Ishikawa (cell line): ENCODE measurements around the gene PRPH.

Experiments used
- CREB1 ChIP-seq: IDR thresholded peaks from 2 replicates; pipeline ENCODE4 v1.6.1; 2012; ENCODE audit warnings: low read depth
- EP300 ChIP-seq: IDR thresholded peaks from 2 replicates; pipeline ENCODE4 v1.6.1; 2012; ENCODE audit warnings: borderline replicate concordance
- FOXM1 ChIP-seq: IDR thresholded peaks from 2 replicates; pipeline ENCODE4 v1.6.1; 2012; ENCODE audit warnings: low read depth, borderline replicate concordance
- NFIC ChIP-seq: IDR thresholded peaks from 2 replicates; pipeline ENCODE4 v1.6.1; 2012
- RAD21 ChIP-seq: IDR thresholded peaks from 2 replicates; pipeline ENCODE4 v1.6.1; 2012; ENCODE audit warnings: low read depth
- REST ChIP-seq: IDR thresholded peaks from 2 replicates; pipeline ENCODE4 v1.6.1; 2012; ENCODE audit warnings: low read depth, mild to moderate bottlenecking
- TAF1 ChIP-seq: IDR thresholded peaks from 2 replicates; pipeline ENCODE4 v1.6.1; 2012; ENCODE audit warnings: low read depth, mild to moderate bottlenecking
- TCF12 ChIP-seq: IDR thresholded peaks from 2 replicates; pipeline ENCODE4 v1.6.1; 2012; ENCODE audit warnings: low read depth
- TEAD4 ChIP-seq: IDR thresholded peaks from 2 replicates; pipeline ENCODE4 v1.6.1; 2012
- USF1 ChIP-seq: IDR thresholded peaks from 2 replicates; pipeline ENCODE4 v1.6.1; 2012
- YY1 ChIP-seq: IDR thresholded peaks from 2 replicates; pipeline ENCODE4 v1.6.1; 2012; ENCODE audit warnings: low read depth
- ZBTB7A ChIP-seq: IDR thresholded peaks from 2 replicates; pipeline ENCODE4 v1.6.1; 2012; ENCODE audit warnings: low read depth
- TF ChIP-seq, protein P1 (sequence below): IDR thresholded peaks from 2 replicates; pipeline ENCODE4 v1.6.1; 2012

GRCh38 chr12:49335118-49335954 is 40.4 kb downstream of the PRPH start:
- TF ChIP-seq USF1, result no peak
- TF ChIP-seq RAD21, result no peak
- TF ChIP-seq TEAD4, result no peak
- no peak for TF ChIP-seq CREB1
- no peak for TF ChIP-seq TCF12
- TF ChIP-seq, protein P1, sequence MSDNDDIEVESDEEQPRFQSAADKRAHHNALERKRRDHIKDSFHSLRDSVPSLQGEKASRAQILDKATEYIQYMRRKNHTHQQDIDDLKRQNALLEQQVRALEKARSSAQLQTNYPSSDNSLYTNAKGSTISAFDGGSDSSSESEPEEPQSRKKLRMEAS, result no peak
- no peak for TF ChIP-seq REST
- no peak for TF ChIP-seq YY1
- no peak for TF ChIP-seq TAF1
- TF ChIP-seq EP300, result no peak
- no peak for TF ChIP-seq ZBTB7A
- no peak for TF ChIP-seq FOXM1
- no peak for TF ChIP-seq NFIC
